NB4 (cell line): ENCODE measurements around the gene FBP1.

Experiments
- DNase-seq: peaks from one replicate; pipeline ENCODE4 v3.0.0; 2010; ENCODE audit warnings: low read depth
- H3K4me3 ChIP-seq: one replicate; pipeline ENCODE4 v1.5.1; 2011; ENCODE audit warnings: mild to moderate bottlenecking, low read depth, low read length, moderate library complexity
- MAX ChIP-seq: IDR thresholded peaks from 2 replicates; pipeline ENCODE4 v1.6.1; 2011; ENCODE audit warnings: low read depth, low read length
- MYC ChIP-seq: IDR thresholded peaks from 2 replicates; pipeline ENCODE4 v1.6.1; 2011; ENCODE audit warnings: low read depth, low read length
- POLR2A ChIP-seq: IDR thresholded peaks from 2 replicates; pipeline ENCODE4 v1.6.1; 2011; ENCODE audit warnings: mild to moderate bottlenecking; ENCODE audit not compliant: insufficient read length; ENCODE audit errors: extremely low read depth
- TF ChIP-seq, protein P1 (sequence below): IDR thresholded peaks from one replicate; pipeline ENCODE4 v1.5.1; 2012; ENCODE audit warnings: low read depth, low read length

FBP1 gene

DNA sequence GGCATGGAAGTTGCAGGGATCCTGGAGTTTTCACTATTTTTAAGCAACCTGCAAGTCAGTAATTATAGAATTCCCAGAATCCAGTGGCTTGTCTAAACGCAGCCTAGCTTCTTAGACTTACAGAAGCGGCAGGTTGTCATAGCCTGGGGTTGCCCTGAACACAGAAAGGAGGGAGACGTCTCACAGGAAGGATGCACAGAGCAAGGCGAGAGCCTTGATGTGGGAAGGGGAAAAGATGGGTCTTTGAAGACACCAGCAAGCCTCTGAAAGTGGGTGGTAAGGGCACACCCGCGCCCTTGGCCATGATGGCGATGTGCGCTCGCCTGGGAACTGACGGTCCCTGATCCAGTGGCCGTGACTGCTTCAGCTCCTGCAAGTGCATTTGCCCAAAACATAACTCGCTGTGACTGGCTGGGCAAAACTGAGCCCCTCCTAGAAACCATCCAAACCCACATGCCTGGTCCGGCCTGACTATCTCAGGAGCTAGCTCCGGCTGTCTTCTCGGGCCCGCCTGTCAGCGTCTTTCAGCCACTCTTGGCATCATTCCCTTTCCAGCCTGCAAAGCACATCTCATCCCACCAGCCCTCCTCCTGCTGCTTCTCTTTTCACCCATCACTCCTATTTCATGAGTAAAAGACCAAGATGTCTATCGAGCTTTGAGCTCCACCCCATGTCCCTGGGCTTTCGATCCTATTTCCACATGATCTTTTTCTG lies 17.1 kb downstream of the FBP1 start:
- no peak overlapping the region for H3K4me3 ChIP-seq
- DNase-seq, result no peak
- no peak for TF ChIP-seq MAX
- TF ChIP-seq, protein P1, sequence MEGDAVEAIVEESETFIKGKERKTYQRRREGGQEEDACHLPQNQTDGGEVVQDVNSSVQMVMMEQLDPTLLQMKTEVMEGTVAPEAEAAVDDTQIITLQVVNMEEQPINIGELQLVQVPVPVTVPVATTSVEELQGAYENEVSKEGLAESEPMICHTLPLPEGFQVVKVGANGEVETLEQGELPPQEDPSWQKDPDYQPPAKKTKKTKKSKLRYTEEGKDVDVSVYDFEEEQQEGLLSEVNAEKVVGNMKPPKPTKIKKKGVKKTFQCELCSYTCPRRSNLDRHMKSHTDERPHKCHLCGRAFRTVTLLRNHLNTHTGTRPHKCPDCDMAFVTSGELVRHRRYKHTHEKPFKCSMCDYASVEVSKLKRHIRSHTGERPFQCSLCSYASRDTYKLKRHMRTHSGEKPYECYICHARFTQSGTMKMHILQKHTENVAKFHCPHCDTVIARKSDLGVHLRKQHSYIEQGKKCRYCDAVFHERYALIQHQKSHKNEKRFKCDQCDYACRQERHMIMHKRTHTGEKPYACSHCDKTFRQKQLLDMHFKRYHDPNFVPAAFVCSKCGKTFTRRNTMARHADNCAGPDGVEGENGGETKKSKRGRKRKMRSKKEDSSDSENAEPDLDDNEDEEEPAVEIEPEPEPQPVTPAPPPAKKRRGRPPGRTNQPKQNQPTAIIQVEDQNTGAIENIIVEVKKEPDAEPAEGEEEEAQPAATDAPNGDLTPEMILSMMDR, result no peak

DNA sequence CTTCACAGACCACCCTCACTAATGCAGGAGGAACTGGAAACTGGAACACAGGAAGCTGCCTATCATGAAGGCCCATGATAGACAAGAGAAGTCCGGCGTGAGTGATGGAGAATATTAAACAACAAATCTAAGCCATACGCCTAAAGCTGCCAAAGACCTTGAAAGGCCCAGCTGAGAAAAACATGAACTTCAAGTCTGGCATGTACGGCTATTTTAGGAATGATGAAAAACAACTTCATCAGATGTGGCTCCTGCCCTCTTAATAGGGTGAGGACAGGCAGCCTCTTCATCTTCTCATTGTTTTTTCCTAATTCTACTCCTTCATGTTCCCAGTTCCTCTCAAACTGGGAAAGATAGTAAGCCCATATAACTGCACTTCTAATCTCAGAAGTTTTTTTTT lies 20.3 kb downstream of the FBP1 start:
- TF ChIP-seq POLR2A (no peak), MYC (no peak), MAX (no peak)
- TF ChIP-seq, protein P1, result no peak
- H3K4me3 ChIP-seq, result no peak overlapping the region
- no peak for DNase-seq

- no peak overlapping the region for H3K4me3 ChIP-seq
- no peak for DNase-seq
- TF ChIP-seq, protein P1, result peak; percentile 19
- no peak for TF ChIP-seq MYC
- TF ChIP-seq MAX, result no peak
- TF ChIP-seq POLR2A, result no peak
These were observed 26.3 kb downstream of the FBP1 start for GRCh38 chr9:94613003-94613402.

- DNase-seq, result no peak
- TF ChIP-seq MYC (no peak), MAX (no peak), POLR2A (no peak)
- TF ChIP-seq, protein P1, result no peak
- no peak overlapping the region for H3K4me3 ChIP-seq
These were observed 27.2 kb downstream of the FBP1 start for GRCh38 chr9:94612071-94612470.

DNA sequence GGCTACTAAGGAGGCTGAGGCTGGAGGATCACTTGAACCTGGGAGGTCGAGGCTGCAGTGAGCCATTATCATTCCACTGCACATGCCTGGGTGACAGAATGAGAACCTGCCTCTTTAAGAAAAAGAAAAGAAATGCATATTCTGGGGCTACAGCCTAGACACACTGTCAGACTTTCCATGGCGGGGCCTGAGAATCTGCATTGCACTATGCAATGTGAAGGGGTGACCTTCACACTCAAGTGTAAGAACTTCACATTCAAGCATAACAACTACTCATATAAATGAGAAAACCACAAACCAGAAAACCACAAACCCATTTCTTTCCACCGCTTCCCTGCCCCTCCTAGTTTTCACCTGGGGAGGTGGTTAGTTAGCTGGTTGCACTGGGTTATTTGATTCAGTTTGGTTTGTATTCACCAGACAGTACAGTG lies 27.7 kb downstream of the FBP1 start:
- H3K4me3 ChIP-seq, result no peak overlapping the region
- DNase-seq, result peak; percentile 40
- no peak for TF ChIP-seq MAX
- TF ChIP-seq, protein P1, result no peak
- no peak for TF ChIP-seq POLR2A
- no peak for TF ChIP-seq MYC
